HG03342 (cell line): Measurements from ENCODE around the gene HYI.
"Not testable (repeated sequence)": the region's sequence is repeated elsewhere in the genome, so short reads cannot be mapped to it uniquely, and the experiment has no call there.

ENCODE experiments used
- ATAC-seq: cut with Tn5 transposase; IDR thresholded peaks from one replicate; pipeline ENCODE4 v1.9.1; 2021; ENCODE audit warnings: mild to moderate bottlenecking, moderate library complexity; ENCODE audit not compliant: unreplicated experiment

Gene HYI, protein sequence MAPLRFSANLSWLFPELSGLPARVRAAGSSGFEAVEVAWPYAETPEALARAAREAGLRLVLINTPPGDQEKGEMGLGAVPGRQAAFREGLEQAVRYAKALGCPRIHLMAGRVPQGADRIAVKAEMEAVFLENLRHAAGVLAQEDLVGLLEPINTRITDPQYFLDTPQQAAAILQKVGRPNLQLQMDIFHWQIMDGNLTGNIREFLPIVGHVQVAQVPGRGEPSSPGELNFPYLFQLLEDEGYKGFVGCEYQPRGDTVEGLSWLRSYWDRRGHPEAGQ

DNA sequence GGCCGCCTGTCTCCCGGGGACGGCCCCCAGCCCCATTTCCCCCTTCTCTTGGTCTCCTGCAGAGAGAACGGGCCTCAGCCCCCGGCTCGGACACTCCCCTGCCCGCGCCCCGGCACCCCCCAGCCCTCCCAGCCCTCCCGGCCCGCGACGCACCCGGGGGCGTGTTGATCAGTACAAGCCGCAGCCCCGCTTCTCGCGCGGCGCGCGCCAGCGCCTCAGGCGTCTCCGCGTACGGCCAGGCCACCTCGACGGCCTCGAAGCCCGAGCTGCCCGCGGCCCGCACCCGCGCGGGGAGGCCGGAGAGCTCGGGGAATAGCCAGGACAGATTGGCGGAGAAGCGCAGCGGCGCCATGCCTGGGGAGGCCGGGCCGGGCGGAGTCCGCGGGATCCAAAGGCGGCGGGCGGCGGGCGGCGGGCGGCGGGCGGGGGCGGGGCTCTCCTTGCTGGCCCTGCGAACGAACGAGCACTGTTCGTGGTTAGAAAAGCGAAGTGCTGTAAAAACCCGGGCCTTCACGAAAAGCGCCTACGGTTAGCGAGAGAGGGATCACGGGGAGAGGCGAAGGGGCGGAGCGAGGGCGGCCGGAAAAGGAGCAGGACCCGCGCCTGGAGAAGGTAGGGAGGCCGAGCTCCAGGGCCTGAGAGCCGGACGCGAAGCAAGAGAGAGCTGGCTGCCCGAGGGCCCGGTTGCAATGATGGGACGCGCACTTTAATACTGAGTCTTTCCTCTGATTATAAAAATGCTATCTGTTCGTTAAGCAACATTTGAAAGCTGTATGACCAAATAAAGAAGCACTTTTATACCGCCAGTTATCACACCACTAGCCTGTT is at the start of gene HYI:
Gene HYI (minus strand): TSS at position 490 of the 828 bp plus-strand sequence. CDS start 138 bp downstream, at position 352.
- peak; percentile 42 for ATAC-seq

DNA sequence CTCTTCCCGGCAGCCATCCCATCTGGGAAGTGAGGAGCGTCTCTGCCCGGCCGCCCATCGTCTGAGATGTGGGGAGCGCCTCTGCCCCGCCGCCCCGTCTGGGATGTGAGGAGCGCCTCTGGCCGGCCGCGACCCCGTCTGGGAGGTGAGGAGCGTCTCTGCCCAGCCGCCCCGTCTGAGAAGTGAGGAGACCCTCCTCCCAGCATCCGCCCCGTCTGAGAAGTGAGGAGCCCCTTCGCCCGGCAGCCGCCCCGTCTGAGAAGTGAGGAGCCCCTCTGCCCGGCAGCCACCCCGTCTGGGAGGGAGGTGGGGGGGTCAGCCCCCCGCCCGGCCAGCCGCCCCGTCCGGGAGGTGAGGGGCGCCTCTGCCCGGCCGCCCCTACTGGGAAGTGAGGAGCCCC is 48.1 kb upstream of the HYI start:
- ATAC-seq: not testable (repeated sequence)

DNA sequence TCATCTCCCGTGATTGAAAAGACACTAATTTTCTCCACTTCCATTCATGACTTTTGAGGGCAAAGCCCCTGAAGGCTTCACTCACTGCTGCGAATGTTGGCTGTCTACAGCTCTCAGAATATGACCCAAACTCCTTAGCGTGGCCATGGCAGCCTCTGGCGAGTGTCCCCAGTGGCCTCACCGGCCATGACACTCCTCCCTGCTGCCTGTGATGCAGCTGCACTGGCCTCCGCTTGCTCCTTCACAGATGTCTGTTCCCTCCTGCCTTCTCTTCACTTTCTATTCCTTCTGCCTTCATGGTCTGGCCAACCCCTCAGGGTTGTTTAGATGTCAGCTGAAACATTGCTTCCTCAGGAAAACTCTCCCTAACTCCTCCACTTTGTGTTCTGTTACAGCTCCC is 46.2 kb upstream of the HYI start:
- no peak for ATAC-seq

DNA sequence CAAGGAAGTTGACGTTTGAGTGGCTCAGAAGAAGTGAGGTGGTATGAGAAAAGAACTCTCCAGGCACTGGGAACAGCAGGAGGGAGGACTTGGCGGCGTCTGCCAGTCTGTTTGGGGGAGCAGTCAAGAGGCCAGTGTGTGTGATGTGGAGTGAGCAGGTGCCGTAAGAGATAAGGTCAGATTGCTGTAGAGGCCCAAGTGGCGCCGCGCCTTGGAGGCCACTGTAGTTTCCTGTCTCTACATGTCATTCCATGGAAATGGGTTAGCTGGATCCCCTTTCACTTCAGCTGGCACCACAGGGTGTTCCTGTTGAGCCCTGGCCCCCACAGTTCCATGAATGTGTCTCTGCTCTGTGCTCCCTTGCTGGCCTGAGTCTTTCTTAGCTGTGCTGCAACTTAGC is 41.5 kb upstream of the HYI start:
- no peak for ATAC-seq

DNA sequence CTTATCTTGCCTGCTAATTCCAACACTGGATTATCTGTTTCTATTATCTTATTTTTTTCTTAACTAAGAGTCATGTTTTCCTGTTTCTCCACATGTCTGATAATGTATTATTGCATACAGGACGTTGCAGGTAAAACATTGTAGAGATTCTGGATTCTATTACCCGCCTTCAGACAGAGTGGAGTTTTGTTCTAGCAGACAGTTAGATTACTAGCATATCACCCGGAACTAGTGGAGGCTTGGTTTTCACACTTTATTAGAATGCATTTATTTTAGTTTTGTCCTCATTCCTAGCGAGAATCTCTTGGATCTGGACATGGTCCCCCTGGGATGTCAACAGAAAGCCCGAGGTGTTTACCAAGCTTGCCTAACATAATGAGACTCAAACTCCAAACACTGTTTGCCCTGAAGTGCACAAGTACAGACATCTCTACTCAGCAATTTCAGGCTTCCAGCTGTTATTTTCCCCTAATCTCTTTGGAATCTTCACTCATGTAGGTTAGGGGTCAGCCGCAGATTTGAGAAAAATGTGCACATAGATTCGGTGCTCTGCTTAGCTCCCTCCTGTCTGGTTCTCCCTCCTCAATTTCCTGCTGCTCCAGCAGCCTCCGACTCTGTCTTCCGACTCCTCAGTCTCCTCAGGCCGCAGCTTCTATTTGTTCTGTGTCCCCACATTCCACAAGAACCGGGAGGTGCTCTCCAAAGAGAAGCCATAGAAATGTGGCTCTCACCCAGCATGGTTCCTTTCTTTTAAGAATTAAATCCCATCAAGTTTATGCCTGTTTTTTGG is 40.1 kb upstream of the HYI start:
- ATAC-seq: no peak

DNA sequence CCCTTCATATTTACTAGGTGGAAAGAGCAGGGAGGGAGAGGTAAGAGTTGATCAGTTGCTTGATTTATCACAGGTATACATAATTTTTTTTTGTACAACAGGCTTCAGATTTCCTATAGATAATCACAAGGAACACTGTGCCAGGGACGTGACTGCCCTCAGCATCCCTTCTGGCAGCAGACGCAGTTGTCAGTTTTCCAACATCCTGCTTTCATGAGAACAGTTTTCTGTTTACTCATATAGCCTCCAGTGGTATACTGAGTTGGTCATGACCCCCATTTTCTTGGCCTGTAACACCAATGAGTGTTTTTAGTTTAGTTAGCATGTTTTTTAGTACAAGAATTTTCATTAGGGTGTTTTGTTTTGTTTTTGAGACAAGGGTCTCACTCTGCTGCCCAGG is 39.1 kb upstream of the HYI start:
- no peak for ATAC-seq

DNA sequence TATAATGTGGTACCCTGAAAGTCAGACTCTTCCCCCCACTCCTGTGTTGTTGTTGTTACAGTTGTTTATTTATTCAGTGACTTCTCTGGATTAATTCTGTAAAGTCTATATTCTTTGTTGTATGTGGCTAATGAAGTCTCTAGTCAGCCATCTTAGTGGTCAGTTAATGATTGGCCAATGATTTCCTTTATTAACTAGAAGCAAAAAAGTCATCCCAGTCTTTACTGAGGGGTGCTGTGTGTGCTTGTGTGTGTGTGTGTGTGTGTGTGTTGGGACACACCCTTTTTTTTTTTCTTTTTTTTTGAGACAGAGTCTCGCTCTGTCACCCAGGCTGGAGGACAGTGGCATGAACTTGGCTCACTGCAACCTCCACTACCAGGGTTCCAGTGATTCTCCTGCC is 37.3 kb upstream of the HYI start:
- no peak for ATAC-seq

DNA sequence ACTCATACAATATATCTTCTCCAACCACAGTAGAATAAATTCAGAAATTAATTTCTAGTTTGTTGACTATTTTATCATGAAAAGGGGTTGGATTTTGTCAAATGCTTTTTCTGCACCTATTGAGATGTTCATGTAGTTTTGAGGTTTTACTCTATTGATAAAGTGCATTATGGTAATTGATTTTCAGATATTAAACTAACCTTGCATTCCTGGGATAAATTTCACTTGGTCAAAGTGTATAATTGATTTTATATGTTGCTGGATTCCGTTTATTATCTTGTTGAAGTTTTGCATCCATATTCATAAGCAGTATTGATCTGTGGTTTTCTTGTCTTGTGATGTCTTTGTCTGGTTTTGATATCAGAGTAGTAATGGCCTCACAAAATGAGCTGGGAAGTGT is 34.4 kb upstream of the HYI start:
- no peak for ATAC-seq

DNA sequence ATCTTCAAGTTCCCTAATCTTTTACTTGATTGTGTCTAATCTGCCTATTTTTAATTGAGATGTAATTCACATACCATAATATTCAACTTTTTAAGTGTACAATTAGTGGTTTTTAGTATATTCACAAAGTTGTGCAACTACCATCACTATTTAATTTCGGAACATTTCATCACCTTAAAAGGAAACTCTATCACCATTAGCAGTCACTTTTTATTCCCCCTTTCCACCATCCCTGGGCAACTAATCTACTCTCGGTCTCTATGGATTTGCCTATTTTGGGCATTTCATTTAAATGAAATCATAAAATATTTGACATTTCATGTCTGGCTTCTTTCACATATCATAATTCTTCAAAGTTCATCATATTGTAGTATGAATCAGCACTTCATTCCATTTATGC is 30.6 kb upstream of the HYI start:
- no peak for ATAC-seq

DNA sequence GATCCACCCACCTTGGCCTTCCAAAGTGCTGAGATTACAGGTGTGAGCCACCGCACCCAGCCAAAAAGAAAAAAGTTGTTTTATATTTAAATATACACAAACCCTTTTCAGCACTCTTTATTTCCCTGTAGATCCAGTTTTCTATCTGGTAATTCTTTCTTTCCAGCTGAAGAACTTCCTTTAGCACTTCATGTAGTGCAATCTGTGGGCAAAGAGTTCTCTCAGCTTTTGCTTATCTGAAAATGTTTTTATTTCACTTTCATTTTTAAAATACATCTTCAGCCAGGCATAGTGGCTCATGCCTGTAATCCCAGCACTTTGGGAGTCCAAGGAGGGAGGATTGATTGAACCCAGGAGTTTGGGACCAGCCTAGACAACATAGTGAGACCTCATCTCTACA is 28.5 kb upstream of the HYI start:
- no peak for ATAC-seq

DNA sequence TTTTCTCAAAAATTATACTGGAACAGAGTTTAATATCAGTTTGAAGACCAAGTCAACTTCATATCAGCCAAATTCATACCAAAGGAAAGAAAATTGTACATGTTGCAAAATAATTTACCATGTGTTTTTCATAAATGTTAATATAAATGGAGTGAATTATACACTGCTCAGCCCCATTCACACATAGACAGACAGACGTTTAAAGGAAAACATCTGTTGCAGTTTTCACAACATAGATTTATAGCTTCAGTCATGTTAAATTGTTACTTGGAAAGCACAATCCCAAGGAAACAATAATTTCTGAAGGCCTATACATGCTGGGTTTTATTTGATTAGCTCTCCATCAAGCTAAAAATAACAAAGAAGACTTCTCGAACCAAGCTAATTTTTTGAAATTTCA is 27.8 kb upstream of the HYI start:
- no peak for ATAC-seq

DNA sequence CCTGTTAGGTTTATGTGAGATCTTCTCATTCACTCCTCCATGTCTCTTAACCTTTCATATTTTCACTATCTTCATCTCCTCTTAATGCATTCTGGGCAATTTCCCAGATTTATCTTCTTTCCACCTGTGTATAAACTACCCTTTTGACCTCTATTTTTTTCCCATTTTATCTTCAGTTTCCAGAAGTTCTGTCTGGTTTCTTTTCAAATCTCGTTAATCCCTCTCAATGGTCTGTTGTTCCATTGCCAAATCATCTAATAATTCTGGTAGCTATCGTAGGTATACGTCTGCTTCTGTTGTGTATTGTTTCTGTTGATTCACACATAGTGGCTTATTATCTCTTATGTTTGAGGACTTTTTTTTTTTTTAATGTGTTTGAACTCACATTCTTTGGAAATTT is 25.7 kb upstream of the HYI start:
- no peak for ATAC-seq

DNA sequence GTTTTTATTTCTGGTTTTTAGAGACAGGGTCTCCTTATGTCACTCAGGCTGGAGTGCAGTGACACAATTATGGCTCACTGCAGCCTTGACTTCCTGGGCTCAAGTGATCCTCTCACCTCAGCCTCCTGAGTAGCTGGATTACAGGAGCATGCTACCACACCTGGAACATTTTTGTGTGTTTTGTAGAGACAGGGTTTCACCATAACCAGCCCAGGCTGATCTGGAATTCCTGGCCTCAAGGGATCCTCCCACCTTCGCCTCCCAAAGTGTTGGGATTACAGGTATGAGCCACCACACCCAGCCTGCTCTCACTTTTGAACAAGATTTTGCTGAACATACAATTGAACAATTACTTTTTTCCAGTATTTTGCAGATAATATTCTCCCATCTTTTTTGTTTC is 24.0 kb upstream of the HYI start:
- no peak for ATAC-seq

DNA sequence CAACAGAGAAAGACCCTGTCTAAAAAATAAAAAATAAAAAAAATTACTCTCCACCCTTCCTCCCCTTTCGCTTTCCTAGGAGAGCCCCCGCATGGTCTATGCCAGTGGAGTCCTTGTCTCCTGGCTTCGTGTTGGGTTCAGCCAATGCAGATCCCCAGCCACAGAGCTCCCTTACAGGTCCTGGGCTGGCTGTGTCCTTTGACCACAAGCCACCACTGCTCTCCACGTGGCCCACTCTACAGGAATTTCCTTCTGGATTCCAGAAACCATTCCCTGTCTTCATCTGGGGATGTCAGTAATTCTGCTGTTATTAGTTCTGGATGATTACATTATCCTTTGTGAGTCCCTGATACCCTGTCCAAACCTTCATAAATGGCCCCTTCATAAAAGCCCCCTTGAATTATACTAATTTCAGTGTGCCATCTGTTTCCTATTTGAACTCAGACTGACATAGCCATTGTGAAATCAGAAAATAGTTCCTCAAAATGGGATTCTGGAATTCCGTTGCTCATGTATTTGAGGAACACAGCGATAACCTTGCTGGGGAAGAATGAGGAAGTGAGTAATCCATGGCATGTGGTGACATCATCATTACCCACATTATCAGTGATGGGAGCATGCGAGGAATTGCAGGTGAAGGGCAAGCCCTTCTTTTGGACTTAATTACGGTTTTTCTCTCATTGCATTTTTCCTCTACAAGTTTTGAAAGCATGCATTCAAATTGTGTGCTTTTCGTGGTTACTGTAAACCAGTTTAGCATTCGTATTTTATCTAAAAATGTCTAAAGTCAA is 22.1 kb upstream of the HYI start:
- ATAC-seq: not testable (repeated sequence)

DNA sequence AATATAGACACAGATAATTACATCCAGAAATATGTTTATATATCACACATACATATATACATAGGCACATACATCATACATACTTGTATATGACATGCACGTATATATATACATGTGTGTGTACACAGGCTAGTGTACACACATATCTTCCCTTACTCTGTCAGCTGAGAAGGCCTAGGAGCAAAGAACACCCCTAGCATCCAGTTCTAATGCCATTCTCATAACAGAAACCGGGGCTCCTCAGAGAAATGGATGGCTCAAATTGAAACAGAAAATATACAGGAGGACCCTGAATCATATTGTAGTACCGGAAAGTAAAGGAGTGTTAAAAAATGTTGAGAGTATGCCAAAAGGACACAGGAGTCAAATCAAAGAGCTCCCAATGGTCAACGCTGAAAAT is 19.7 kb upstream of the HYI start:
- no peak for ATAC-seq

DNA sequence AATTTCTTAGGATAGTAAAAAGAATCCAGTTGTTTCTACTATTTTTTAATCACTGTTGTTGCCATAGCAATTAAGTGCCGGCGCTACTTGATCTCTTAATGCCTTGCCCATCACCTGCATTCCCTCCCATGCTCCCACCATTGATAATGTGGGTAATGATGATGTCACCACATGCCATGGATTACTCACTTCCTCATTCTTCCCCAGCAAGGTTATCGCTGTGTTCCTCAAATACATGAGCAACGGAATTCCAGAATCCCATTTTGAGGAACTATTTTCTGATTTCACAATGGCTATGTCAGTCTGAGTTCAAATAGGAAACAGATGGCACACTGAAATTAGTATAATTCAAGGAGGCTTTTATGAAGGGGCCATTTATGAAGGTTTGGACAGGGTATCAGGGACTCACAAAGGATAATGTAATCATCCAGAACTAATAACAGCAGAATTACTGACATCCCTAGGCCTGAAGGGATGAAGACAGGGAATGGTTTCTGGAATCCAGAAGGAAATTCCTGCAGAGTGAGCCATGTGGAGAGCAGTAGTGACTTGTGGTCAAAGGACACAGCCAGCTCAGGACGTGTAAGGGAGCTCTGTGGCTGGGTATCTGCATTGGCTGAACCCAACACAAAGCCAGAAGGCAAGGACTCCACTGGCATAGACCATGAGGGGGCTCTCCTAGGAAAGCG is 18.9 kb upstream of the HYI start:
- ATAC-seq: not testable (repeated sequence)

DNA sequence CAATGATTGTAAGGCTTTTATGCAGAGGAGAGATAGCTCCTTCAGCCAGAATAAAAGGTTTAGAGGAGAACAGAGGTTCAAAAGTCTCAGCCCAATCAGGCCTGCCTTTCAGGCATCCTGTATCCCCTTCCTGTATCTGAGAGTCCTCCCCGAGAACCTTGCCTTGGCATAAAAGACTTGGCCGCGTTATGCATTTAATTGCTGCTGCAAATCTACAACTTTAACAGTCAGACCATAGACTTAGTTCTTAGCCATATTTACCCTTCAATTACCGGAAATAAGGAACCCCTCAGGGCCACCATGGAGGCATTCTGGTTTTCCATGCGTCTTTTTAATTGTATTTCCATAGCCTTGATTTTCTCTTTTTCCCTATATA is 18.3 kb upstream of the HYI start:
- ATAC-seq: no peak

DNA sequence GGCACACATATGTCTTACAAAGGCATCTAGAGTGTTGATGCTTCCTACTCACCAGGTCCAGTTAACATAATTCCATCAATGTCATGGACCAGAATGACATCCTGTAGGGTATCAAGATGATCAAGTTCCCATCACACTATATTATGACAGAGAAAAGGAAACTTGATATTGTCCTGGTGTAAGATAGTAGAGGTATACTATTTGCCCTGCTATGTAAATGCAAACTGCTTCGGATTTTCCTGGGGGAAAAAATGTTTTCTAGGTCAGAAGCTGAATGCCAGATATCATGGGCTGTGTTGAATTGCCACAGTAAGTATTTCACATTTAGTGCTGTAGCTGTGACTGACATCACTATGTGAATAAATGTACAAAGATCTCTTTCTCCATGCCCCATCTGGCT is 16.2 kb upstream of the HYI start:
- ATAC-seq: no peak

DNA sequence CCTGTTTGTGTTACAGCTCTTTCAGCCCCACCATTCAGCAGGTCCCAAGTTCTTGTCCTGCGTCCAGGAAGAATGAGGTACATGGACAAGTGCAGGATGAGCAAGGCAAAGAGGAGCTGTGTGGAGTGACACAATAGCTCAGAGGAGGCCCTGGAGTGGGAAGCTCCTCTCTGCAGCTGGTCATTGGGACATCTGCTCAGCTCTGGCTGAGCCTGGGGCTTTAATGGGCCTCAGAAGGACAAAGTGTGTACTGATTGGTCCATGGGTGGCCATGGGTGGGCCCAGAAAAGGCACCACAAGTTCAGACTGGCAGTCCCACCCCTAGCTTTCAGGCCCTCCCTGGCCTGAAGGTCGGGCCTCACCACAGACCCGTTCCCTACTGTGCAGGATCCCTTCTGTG is 14.7 kb upstream of the HYI start:
- ATAC-seq: no peak

DNA sequence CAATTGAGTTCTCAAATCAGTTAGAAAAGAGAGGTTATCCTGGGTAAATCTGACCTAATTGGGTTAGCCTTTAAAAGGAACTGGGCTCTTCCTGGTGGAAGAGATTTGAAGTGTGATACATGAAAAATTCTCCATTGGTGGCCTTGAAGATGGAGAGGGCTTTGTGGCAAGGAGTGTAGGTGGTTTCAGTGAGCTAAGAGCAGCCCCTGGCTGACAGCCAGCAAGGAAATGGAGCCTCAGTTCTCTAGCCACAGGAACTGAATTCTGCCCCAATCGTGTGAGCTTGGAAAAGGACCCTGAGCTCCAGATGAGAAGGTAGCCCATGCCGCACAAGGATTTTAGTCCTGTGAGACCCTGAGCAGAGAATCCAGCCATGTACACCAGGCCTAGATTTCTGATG is 12.7 kb upstream of the HYI start:
- no peak for ATAC-seq
